Immature natural killer cell (primary cell): Measurements from ENCODE around the gene ADCYAP1R1. TPM values are rescaled to one million over a fixed set of nuclear protein-coding genes. Genes with fewer than 3 reads are reported as not detected.

Source experiments
- DNase-seq, 3 donors: peaks; one replicate each; pipeline ENCODE4 v3.0.0; 2022; ENCODE audit warnings: mixed read lengths in 1 of 3
- H3K27ac Mint-ChIP-seq, 6 donors: one replicate each; pipeline ENCODE4 v1.8.0; 2020; ENCODE audit warnings: mixed read lengths in 6 of 6, mild to moderate bottlenecking in 5 of 6, inconsistent platforms in 4 of 6, moderate library complexity in 3 of 6
- H3K27me3 Mint-ChIP-seq, 3 donors: one replicate each; pipeline ENCODE4 v1.8.0; 2020 to 2021; ENCODE audit warnings: low read depth in 3 of 3, mild to moderate bottlenecking in 3 of 3, mixed read lengths in 3 of 3, moderate library complexity in 3 of 3, inconsistent platforms in 1 of 3
- H3K36me3 Mint-ChIP-seq, 3 donors: one replicate each; pipeline ENCODE4 v1.8.0; 2020; ENCODE audit warnings: mixed read lengths in 3 of 3, inconsistent platforms in 2 of 3, mild to moderate bottlenecking in 2 of 3
- H3K4me1 Mint-ChIP-seq, 2 donors: one replicate each; pipeline ENCODE4 v1.8.0; 2020; ENCODE audit warnings: inconsistent platforms in 2 of 2, mild to moderate bottlenecking in 2 of 2, mixed read lengths in 2 of 2, moderate library complexity in 1 of 2
- H3K4me3 Mint-ChIP-seq, 5 donors: one replicate each; pipeline ENCODE4 v1.8.0; 2020; ENCODE audit warnings: mild to moderate bottlenecking in 5 of 5, mixed read lengths in 5 of 5, inconsistent platforms in 3 of 5, moderate library complexity in 3 of 5
- H3K9me3 Mint-ChIP-seq, 6 donors: one replicate each; pipeline ENCODE4 v1.8.0; 2020; ENCODE audit warnings: mild to moderate bottlenecking in 6 of 6, mixed read lengths in 6 of 6, inconsistent platforms in 4 of 6, moderate library complexity in 3 of 6
- polyA plus RNA-seq, 3 donors: library from polyadenylated mRNA; unstranded; fragments of 300-500 nt; fragmentation: Illumina TruSeq; gene quantifications; one replicate each; pipeline ENCODE4 v1.2.3, GENCODE V29; 2021

The ADCYAP1R1 gene
- polyA plus RNA-seq, 3 donors from 2014 or later: not detected

DNA sequence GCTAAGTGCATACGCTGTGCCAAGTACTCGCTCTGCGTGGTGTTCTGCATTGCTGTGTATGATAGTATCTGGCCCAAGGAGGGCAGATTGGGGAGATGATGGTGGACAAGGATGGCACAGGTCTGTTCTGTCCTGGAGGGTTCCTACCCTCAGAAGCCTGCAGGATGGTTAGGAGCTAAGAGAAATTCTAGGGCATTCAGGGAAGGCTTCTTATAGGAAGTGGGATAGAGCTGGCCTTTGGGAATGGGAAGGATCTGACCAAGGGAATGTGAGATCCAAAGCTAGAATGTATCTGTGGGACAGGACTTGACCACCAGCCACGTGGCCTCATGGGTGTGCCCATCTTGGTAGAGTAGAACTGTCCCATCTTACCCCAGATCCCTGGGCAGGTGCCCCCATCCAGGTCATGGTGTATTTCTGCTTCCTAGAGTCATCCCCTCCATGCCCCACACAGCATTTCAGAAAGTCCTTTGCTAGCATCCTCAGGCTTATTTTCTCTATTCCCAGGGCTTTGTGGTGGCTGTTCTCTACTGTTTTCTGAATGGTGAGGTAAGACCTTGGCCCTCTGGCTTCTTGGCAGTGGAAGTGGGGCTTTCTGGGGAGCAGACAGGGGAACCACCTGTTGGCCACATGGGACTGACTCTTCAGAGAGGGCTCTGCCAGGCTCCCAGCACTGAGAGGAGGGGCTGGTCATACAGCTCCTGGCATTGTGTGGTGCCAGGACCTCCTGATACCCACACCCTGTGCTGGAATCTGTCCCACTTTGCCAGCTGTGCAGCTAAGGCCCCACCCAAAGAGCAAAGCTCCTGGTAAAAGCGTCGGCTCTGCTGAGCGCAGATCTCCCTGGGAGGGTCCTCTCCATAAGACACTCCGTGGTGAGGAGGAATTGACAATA lies 52.5 kb downstream of the ADCYAP1R1 start:
- no peak overlapping the region for H3K4me3 Mint-ChIP-seq
- no peaks in the 10 kb centered on the region for H3K9me3 Mint-ChIP-seq
- peaks cover 0 to 7% (median 2%) of the 10 kb centered on the region in 3 donors for H3K27me3 Mint-ChIP-seq
- H3K4me1 Mint-ChIP-seq: no peaks in the 10 kb centered on the region
- DNase-seq: no peak
- no peak overlapping the region for H3K27ac Mint-ChIP-seq
- H3K36me3 Mint-ChIP-seq: no peaks in the 10 kb centered on the region

DNA sequence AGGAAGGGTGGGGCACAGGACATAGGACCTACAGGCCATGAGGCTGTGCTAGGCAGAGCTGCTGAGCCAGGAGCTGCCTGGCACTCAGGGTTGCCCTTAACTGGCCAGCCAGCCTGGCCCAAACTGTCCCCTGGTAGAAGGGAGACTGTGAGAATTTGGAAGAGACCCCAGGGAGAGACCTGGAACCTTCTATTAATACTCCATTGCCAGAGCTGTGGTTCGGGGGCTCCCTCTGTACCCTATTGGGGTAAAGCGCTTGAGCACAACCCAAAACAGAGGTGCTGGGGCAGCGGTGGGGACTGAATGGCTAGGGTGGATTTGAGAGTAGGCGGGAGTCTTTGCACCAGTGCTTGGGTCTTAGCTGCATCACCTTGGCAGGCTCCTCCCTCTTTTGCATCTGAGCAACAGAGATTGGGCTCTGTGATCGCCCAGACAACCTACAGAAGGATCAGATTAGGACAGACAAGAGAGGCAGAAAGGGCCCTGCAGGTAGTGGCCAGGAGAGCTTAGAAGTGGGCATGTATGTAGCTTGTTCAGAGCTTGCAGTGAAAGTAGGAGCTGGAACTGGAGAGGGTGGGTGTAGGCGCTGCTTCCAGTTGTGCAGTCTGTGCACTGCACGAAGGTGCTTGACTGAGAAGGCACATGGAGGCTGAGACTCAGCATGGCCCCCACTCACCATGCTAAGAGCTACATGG lies 53.3 kb downstream of the ADCYAP1R1 start:
- DNase-seq: no peak
- Mint-ChIP-seq H3K27me3 (peaks cover 0 to 6% (median 2%) of the 10 kb centered on the region in 3 donors), H3K27ac (no peak overlapping the region), H3K4me3 (no peak overlapping the region), H3K4me1 (no peaks in the 10 kb centered on the region), H3K9me3 (no peaks in the 10 kb centered on the region), H3K36me3 (no peaks in the 10 kb centered on the region)

DNA sequence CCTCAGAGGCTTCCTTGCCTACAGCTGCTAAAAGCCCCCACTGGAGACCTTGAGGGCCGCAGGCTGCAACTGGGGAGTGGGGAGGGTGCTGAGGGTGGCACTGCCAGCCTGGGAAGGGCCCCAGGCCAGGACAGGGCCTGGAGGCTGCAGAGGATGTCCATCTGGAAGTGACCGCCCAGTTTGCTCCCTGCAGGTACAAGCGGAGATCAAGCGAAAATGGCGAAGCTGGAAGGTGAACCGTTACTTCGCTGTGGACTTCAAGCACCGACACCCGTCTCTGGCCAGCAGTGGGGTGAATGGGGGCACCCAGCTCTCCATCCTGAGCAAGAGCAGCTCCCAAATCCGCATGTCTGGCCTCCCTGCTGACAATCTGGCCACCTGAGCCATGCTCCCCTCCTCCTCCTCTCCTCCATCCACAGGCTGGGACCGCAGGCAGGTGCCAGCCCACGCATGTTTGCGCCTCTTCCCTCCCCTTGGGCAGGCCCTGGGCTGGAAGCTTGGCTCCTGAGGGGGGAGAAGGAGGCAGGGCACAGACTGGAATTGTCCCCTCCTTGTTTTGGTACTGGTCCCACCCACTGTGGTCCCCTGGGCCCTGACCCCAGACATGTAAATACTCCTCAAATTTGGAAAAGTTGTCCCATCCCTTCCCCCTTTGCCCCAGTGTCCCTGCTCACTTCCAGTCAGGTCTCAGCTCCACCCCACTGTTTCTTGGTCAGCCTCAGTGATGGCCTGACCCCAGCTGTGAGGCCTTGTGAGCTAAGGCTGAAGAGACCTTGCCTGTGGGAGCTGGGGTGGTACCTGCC lies 54.4 kb downstream of the ADCYAP1R1 start:
- Mint-ChIP-seq H3K4me1 (no peaks in the 10 kb centered on the region), H3K4me3 (no peak overlapping the region), H3K27ac (no peak overlapping the region)

DNA sequence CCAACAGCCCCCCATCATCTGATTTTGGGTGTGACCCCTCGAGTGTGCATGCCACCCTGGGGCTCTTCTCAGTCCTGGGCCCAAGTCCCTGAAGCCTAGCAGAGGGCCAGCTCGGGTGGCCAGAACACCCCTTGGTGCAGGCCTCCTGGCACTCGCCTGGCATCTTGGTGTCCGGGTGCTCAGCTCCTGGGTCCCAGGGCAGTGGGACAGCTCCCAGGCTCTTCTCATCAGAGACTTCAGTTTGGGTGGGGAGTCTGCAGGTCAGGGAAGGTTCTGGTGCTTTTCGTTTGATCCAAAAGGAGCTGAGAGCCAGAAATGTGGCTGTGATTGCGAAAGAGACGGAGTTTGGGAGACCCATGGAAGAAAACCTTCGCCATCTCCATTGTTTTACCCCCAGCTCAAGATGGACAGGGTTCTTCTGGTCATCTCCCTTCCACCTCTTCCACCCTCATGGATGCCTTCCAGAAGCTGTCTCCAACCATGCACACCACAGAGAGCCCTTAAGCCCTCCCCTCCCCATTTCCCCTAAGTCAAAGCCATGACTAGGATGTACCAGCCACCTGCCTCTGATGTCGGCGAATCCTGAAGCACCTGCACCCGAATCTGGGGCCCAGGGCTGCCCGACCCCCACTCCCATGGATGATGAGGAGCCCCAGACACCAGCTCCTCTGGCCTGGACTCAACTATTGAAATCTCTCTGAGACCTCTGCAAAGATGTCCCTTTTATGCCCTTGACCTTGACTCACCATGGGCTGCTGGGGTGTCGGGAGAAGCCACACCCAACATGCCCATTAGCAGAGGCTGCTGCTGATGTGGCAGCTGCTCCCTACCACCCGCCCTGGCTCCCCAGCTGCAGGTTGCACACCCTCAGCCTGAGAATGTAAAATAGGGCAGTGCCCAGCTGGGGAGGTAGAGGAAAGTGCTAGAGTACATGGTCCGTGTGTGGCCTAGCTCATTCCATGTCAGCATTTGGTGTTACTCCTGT lies 55.3 kb downstream of the ADCYAP1R1 start:
- Mint-ChIP-seq H3K27ac (no peak overlapping the region), H3K4me3 (no peak overlapping the region), H3K9me3 (no peaks in the 10 kb centered on the region), H3K36me3 (no peaks in the 10 kb centered on the region), H3K4me1 (no peaks in the 10 kb centered on the region), H3K27me3 (peaks cover 0 to 8% (median 6%) of the 10 kb centered on the region in 3 donors)
- no peak for DNase-seq

More for the DNA sequence above, 54.4 kb downstream of the ADCYAP1R1 start:
- Mint-ChIP-seq H3K36me3 (no peaks in the 10 kb centered on the region), H3K9me3 (no peaks in the 10 kb centered on the region), H3K27me3 (peaks cover 0 to 6% (median 5%) of the 10 kb centered on the region in 3 donors)
- no peak for DNase-seq

DNA sequence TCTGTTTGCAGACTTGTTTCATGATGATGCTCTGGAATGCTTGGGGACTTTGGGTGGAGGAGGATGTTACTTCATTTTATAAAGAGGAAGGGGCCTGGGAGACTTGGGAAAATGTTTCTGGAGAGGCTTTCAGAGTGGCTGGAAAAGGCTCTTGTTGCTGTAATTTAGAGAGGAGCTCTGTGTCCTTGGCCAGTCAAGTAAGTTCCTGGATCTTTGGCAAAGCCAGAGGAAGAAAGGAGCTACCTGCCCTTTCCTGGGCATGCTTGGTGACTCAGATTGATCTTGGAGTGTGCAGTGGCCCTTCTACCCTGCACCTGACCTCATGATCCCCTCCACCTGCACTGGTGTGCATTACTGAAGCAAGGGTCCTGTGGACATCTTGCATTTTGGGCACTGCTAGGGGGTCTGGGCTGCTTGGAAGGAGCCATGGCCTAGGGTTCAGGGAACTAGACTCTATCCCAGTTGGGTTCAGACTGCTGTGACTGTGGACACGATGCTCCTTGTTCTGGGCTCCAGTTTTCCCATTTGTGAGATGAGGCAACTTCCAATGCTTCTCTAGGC lies 56.1 kb downstream of the ADCYAP1R1 start:
- no peak for DNase-seq
- no peaks in the 10 kb centered on the region for H3K4me1 Mint-ChIP-seq

DNA sequence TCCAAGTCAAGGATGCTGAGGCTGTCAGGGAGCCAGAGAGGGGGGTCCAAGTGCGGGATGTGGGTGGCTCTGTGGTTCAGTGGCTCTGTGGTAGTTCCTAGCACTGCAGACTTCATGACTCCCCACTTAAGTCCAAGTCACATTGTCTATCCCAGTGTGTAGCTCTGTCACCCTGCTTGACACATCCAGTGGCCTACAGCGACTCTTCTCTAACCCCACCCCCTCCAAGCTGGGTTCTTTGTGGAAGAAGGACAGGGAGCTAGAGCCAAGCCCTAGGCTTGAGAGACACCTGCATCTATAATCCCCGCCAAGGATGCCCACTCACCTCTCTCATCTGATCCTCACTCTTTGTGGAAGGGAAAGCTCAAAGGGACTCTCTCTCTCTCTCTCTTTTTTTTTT lies 57.6 kb downstream of the ADCYAP1R1 start:
- Mint-ChIP-seq H3K4me3 (no peak overlapping the region), H3K27ac (no peak overlapping the region), H3K27me3 (peaks cover 0 to 6% (median 2%) of the 10 kb centered on the region in 3 donors), H3K4me1 (no peaks in the 10 kb centered on the region), H3K9me3 (no peaks in the 10 kb centered on the region), H3K36me3 (no peaks in the 10 kb centered on the region)
- no peak for DNase-seq

More for the DNA sequence above, 56.1 kb downstream of the ADCYAP1R1 start:
- Mint-ChIP-seq H3K27ac (no peak overlapping the region), H3K27me3 (peaks cover 0 to 8% (median 7%) of the 10 kb centered on the region in 3 donors), H3K9me3 (no peaks in the 10 kb centered on the region), H3K36me3 (no peaks in the 10 kb centered on the region), H3K4me3 (no peak overlapping the region)

DNA sequence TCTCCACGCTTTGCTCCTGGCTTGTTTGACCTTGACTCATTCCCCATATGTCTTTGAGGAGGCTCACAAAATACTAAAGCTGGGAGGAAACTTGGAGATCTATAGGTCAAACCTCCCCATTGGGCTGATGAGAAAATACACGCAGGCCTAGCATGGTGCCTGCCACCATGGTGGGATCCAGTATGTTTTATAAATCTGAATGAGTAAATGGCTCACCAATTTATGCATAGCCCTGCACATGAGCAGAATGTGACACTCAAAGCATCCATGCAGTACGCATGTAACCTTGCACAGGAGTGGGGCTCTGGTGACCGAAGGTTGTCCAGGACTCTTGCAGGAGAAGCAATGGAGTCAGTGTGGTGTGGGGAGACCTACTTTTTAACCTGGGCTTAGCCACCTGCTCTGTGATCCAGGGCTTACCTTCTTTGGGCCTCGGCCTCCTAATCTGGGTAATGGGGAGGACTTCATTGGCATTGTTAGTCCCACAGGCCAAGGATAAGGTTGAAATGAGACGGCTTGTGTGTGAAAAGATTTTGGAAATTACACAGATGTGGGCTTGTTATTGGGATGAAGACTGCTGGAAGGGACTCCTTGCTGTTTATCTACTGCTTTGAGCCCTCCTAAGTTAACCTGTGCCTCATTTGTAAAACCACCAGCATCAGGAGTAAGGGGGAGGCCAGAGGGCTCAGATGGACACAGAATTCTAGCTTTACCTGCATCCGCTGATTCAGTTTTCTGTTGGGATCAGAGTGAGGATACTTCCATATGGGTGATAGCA lies 58.4 kb downstream of the ADCYAP1R1 start:
- Mint-ChIP-seq H3K27ac (no peak overlapping the region), H3K9me3 (no peaks in the 10 kb centered on the region), H3K36me3 (no peaks in the 10 kb centered on the region), H3K4me1 (no peaks in the 10 kb centered on the region), H3K4me3 (no peak overlapping the region), H3K27me3 (peaks cover 0 to 6% (median 2%) of the 10 kb centered on the region in 3 donors)
- no peak for DNase-seq

DNA sequence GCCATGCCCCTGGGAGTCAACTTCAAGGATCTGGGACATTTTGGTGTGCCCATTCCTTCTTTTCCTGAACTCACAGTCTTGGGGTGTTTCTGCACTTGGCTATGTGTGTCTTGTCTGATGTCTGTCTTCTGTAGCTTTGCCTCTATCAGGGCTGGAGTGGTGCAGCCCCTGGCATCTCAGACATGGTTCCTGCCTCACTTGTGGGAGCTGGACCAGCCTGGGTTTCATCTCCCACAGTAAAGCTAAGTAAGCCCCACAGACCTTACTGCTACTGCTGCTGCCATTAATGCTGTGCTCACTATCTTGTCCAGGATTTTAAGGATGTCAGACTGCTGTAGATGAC lies 59.0 kb downstream of the ADCYAP1R1 start:
- no peaks in the 10 kb centered on the region for H3K4me1 Mint-ChIP-seq
- no peak overlapping the region for H3K27ac Mint-ChIP-seq
- DNase-seq: no peak
- H3K9me3 Mint-ChIP-seq: no peaks in the 10 kb centered on the region
- no peaks in the 10 kb centered on the region for H3K36me3 Mint-ChIP-seq
- no peak overlapping the region for H3K4me3 Mint-ChIP-seq
- peaks cover 2 to 6% (median 2%) of the 10 kb centered on the region in 3 donors for H3K27me3 Mint-ChIP-seq

DNA sequence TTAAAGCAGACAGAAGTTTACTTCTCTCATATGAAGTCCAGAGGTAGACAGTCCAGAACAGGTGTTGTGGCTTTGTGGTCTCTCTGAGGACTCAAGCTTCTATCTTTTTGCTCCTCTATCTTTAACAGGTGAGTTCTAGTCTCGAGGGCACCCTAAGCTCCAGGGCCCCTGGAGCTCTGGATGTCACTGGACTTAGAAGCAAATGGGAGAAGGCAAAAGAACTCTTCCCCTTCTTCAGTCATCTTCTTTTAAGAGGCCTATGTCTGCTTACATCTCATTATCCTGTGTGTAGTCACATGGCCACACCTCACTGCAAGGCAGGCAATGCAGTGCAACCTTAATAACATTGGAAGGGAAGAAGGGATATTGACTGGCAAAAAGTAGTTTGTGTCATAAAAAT lies 61.6 kb downstream of the ADCYAP1R1 start:
- Mint-ChIP-seq H3K36me3 (no peaks in the 10 kb centered on the region), H3K9me3 (no peaks in the 10 kb centered on the region), H3K27me3 (peaks cover 2 to 6% (median 4%) of the 10 kb centered on the region in 3 donors), H3K4me1 (no peaks in the 10 kb centered on the region), H3K4me3 (no peak overlapping the region), H3K27ac (no peak overlapping the region)
- DNase-seq: no peak

DNA sequence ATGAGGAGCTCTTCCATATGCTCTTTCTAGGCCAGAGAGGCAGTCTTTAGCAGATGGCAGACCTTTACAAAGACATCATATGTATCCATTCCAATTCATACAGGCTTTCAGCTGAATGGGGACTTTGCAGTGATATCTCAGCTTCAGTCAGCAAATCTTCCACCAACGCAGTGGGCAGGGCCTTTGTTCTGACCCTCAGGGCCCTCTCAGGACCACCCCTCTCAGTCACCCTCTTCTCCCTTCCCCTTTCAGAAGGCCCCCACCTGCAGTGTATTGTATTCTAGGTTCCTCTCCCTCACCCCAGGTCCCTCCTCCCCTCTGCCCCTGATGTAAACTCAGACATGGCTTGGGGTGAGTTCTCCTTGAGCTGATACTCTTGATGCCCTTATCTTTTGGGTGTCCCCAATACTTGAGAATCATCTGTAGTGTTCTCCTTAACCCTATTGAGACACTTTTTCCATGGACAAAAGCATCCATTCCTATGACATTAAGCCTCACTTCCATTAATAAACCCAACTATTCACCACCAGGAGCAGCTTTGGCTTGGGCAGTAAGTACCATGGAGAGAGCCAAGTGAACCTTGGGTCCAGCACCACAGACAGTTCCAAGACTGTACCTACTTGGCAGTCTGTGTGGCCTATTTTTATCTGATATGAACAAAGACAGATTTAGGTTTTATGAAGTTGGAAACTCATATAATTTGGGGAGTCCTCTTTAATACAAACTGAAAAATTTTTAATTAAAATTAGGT lies 62.7 kb downstream of the ADCYAP1R1 start:
- no peaks in the 10 kb centered on the region for H3K9me3 Mint-ChIP-seq
- no peak overlapping the region for H3K27ac Mint-ChIP-seq
- H3K36me3 Mint-ChIP-seq: no peaks in the 10 kb centered on the region
- no peak overlapping the region for H3K4me3 Mint-ChIP-seq
- DNase-seq: no peak
- peaks cover 2 to 6% (median 5%) of the 10 kb centered on the region in 3 donors for H3K27me3 Mint-ChIP-seq
- H3K4me1 Mint-ChIP-seq: no peaks in the 10 kb centered on the region

DNA sequence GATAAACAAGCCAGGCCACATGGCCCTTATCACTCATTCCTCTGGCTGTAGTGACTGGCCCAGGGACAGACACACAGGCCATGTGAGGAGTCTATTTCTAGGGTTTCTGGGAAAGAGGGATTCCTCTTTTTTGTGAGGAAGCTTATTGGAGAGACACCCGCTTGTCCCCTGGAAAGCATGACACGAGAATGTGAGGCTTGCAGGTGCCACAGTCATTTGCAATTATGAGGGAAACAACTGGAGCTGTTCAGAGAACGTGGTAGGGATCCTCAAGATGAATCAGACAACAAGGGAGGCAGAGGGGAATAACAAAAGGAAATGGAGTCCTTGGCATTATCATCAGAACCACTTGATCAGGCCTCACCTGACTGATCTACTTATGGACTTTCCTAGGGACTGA lies 64.5 kb downstream of the ADCYAP1R1 start:
- H3K4me1 Mint-ChIP-seq: no peaks in the 10 kb centered on the region
- no peak overlapping the region for H3K27ac Mint-ChIP-seq
- no peak overlapping the region for H3K4me3 Mint-ChIP-seq
- H3K27me3 Mint-ChIP-seq: peaks cover 2 to 10% (median 5%) of the 10 kb centered on the region in 3 donors
- DNase-seq: no peak
- H3K9me3 Mint-ChIP-seq: no peaks in the 10 kb centered on the region
- H3K36me3 Mint-ChIP-seq: no peaks in the 10 kb centered on the region

DNA sequence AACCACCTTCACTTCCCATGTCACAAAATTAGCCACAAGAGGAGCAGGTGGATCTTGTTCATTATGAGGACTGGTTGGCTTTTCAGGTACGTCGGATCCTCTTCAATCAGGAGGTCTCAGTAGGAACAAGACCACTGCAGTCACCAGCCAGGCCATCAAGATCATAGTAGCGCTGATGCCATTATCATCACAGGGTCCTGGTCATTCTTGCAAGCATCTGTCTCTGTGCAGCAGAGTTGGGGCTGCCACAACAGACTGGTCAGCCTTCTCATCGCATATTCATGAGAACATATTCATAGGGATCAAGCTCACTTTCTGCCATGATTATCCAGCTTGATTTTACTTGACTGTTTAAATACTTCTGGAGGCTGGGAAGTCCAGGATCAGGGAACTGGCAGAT lies 67.1 kb downstream of the ADCYAP1R1 start:
- Mint-ChIP-seq H3K4me3 (no peak overlapping the region), H3K27ac (no peak overlapping the region), H3K27me3 (peaks cover 2 to 8% (median 5%) of the 10 kb centered on the region in 3 donors), H3K36me3 (no peaks in the 10 kb centered on the region), H3K4me1 (no peaks in the 10 kb centered on the region), H3K9me3 (no peaks in the 10 kb centered on the region)
- DNase-seq: no peak
